GM20000 (cell line): ENCODE data around the gene NELFB.

ENCODE experiments used
- DNase-seq: peaks from one replicate; pipeline ENCODE4 v3.0.0; 2012; ENCODE audit warnings: low spot score
- CTCF ChIP-seq: IDR thresholded peaks from 2 replicates; pipeline ENCODE4 v1.5.1; 2012; ENCODE audit warnings: mild to moderate bottlenecking, control low read depth; ENCODE audit errors: extremely low read depth, missing control alignments

NELFB gene

GRCh38 chr9:137269231-137269772, 14.2 kb downstream of the NELFB start:
- peak; percentile 74 for DNase-seq
- no peak for TF ChIP-seq CTCF

DNA sequence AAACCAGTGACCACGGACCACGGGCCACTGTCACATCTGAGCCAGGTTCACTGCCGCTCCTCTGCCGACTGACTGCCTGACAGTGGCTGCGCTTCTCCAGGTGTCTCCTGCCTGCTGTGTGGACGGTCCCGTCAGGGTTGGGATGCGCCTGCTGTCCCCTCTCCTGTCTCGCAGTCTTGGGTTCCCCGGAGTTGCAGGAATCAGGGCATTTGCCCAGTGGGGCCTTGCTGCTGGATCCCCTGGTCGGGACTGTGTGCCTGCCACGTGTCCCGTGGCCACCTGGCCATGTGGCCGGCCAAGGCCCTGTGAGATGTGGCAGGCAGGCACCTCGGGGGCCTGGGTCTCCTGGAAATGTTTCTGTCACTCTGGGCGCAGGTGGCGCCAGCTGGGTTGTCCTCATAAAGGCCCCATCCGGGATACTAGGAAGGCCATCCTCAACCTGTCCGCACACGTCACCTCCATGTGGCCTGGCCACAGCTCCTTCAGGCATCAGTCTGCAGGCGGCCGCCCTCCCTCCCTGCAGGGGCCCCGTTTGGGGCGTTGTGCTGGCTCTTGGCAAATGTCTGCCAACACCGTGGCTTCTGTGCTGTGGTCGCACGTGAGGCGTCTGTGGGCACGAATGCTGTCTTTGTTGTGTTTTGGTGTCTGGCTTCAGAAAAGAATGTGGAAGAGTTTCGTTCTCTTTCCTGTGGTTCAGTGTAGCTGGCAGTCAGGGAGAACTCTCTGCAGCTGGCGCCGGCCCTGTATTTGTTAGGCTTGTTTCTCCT, 16.0 kb downstream of the NELFB start:
- no peak for DNase-seq
- no peak for TF ChIP-seq CTCF

- no peak for DNase-seq
- TF ChIP-seq CTCF = no peak
These were observed 16.6 kb downstream of the NELFB start for GRCh38 chr9:137271696-137272076.

- no peak for DNase-seq
- TF ChIP-seq CTCF = no peak
These were observed 17.3 kb downstream of the NELFB start for GRCh38 chr9:137272241-137273094.

DNA sequence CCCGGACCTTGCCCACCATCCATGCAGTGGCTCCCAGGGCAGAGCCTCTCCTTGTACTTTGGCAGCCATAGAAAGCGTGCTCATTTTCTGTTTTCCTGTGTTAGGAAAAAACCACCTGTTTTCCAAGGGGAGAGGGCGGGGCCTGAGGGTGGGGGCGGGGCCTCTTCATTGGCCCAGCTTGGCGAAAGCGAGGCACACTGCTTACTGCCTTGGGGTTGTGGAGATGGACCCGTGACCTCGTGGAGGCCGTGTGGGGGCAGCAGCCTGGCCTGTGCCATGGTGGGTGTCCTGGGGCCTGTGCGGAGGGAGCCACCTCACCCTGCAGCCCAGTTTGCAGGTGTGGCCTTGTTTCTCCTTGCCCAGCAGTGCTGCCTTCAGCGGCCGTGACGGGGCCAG, 18.0 kb downstream of the NELFB start:
- DNase-seq = no peak
- no peak for TF ChIP-seq CTCF

DNA sequence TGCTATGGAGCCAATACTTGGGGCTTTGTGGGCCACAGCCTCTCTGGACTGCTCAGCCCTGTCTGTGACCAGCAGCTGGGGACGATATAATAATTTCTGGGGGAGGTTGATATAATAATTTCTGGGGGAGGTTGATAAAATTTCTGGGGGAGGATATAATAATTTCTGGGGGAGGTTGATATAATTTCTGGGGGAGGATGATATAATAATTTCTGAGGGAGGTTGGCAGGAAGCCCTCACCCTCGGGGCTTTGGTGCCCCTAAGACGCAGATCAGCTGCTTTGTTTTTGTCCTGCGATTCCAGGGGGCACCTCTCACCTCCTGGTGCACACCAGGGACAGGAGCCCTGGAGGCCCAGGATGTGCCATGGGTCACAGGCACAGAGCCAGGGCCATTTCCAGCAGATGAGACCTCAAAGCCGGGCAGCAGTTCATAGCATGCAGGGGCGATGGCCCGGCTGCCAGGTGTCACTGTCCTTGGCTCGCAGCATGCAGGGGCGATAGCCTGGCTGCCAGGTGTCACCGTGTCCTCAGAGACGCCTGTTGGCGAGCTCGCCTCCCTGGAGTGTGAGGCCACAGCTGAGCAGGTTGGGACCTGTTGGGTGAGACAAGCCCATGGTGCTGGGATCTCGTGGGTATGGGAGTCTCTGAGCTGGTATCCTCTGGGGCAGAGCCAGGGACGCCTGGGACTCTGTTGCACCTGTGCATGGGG, 18.6 kb downstream of the NELFB start:
- TF ChIP-seq CTCF = no peak
- DNase-seq = no peak

DNA sequence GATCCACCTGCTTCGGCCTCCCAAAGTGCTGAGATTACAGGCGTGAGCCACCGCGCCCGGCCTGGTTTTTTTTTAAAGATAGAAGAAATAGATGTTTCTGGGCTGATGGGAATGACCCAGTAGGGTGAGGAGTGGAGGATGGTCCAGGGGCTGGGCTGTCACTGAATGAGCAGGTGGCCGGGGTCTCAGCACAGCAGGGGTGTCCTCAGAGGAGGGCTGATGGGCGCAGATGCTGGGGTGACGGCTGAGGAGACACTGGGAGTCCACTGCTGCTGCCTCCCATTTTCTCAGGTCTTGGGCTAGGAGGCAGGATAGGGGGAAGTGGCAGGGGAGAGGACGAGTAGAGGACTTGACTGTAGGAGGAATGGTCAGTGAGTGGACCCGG, 20.1 kb downstream of the NELFB start:
- no peak for DNase-seq
- no peak for TF ChIP-seq CTCF
